22Rv1 (cell line): ENCODE data around the gene LIN7C.

Experiments
- CTCF ChIP-seq: fragments of 450-650 bp; IDR thresholded peaks from 2 replicates; pipeline ENCODE4 v1.5.1; 2017; ENCODE audit warnings: mild to moderate bottlenecking
- ZFX ChIP-seq: fragments of 450-650 bp; IDR thresholded peaks from 2 replicates; pipeline ENCODE4 v1.6.1; 2017; ENCODE audit warnings: antibody characterized with exemption, borderline replicate concordance

GRCh38 chr11:27496461-27496860 lies 10.1 kb downstream of the LIN7C start:
- no peak for TF ChIP-seq CTCF
- TF ChIP-seq ZFX, result no peak
